Activated B cell treated with CpG ODN at 0.5 μM for 24 hours (primary cell): Measurements from ENCODE around the gene CSNK1E. TPM values are rescaled to one million over a fixed set of nuclear protein-coding genes. Genes with fewer than 3 reads are reported as not detected.

ENCODE experiments used
- ATAC-seq: fragments of 200-7000 bp; cut with Tn5 transposase; one replicate; pipeline ENCODE4 v1.10.0; 2021; ENCODE audit warnings: low read depth, mild to moderate bottlenecking, moderate library complexity
- CTCF ChIA-PET: fragments of 350-600 bp; sonication (Branson Sonifier 250); formaldehyde crosslinking; loops from one replicate; lab custom pipeline; 2021; ENCODE audit warnings: antibody characterized with exemption; lab: Charles Lee
- POLR2A ChIA-PET: fragments of 350-600 bp; sonication (Branson Sonifier 250); formaldehyde crosslinking; loops from one replicate; lab custom pipeline; 2021; ENCODE audit warnings: antibody characterized with exemption; lab: Charles Lee
- DNase-seq: peaks from one replicate; pipeline ENCODE4 v3.0.0; 2022
- H3K27ac Mint-ChIP-seq: one replicate; pipeline ENCODE4 v1.8.0; 2020; ENCODE audit warnings: mixed read lengths
- H3K27me3 Mint-ChIP-seq: one replicate; pipeline ENCODE4 v1.8.0; 2021; ENCODE audit warnings: mixed read lengths
- H3K36me3 Mint-ChIP-seq: one replicate; pipeline ENCODE4 v1.8.0; 2021; ENCODE audit warnings: low read depth, mixed read lengths
- H3K4me1 Mint-ChIP-seq: one replicate; pipeline ENCODE4 v1.8.0; 2021; ENCODE audit warnings: mixed read lengths
- H3K4me3 Mint-ChIP-seq: one replicate; pipeline ENCODE4 v1.8.0; 2020; ENCODE audit warnings: mild to moderate bottlenecking, mixed read lengths
- H3K9me3 Mint-ChIP-seq: one replicate; pipeline ENCODE4 v1.8.0; 2020; ENCODE audit warnings: mixed read lengths
- CTCF ChIP-seq: fragments of 200-600 bp; IDR thresholded peaks from one replicate; pipeline ENCODE4 v1.8.0; 2022; ENCODE audit warnings: antibody characterized with exemption, mild to moderate bottlenecking
- intact Hi-C: fragments of 100-400 bp; cut with micrococcal nuclease; formaldehyde crosslinking; loops from one replicate; pipeline ENCODE4 v1.15.1; 2024
- total RNA-seq: library from RNA; stranded (reverse); gene quantifications from 2 replicates; pipeline ENCODE4 v1.2.3, GENCODE V29; 2022

The CSNK1E gene
- total RNA-seq, 1 donor from 2014 or later, result 85.2 TPM

GRCh38 chr22:38289583-38290082 lies 27.6 kb downstream of the CSNK1E start:
- ATAC-seq (no peak), DNase-seq (no peak)
- POLR2A ChIA-PET, result no interaction called here
- Mint-ChIP-seq H3K4me3 (no peak overlapping the region), H3K27ac (no peak overlapping the region), H3K9me3 (no peaks in the 10 kb centered on the region), H3K27me3 (no peaks in the 10 kb centered on the region), H3K4me1 (no peaks in the 10 kb centered on the region), H3K36me3 (peaks cover 26% of the 10 kb centered on the region)
- TF ChIP-seq CTCF, result no peak
- CTCF ChIA-PET, result no interaction called here
- intact Hi-C loops, result no loop called here

GRCh38 chr22:38286915-38287669 lies 30.1 kb downstream of the CSNK1E start:
- no peak for TF ChIP-seq CTCF
- Mint-ChIP-seq H3K27ac (no peak overlapping the region), H3K27me3 (no peaks in the 10 kb centered on the region), H3K9me3 (no peaks in the 10 kb centered on the region), H3K36me3 (peaks cover 6% of the 10 kb centered on the region), H3K4me3 (no peak overlapping the region), H3K4me1 (no peaks in the 10 kb centered on the region)
- ChIA-PET POLR2A (no interaction called here), CTCF (no interaction called here)
- DNase-seq (no peak), ATAC-seq (no peak)
- intact Hi-C loops, result no loop called here

GRCh38 chr22:38285018-38285417 lies 32.2 kb downstream of the CSNK1E start:
- no peak for DNase-seq
- no peak overlapping the region for H3K27ac Mint-ChIP-seq
- ATAC-seq, result no peak
- CTCF ChIA-PET, result no interaction called here
- peaks cover 2% of the 10 kb centered on the region for H3K36me3 Mint-ChIP-seq
- H3K4me1 Mint-ChIP-seq, result no peaks in the 10 kb centered on the region
- H3K27me3 Mint-ChIP-seq, result no peaks in the 10 kb centered on the region
- H3K4me3 Mint-ChIP-seq, result no peak overlapping the region
- POLR2A ChIA-PET, result interaction anchor here (0.7 kb wide), 1 partner anchor 39 kb away, joined by 3 read pairs; no protein-coding TSS in a partner anchor
- TF ChIP-seq CTCF, result no peak
- intact Hi-C loops, result no loop called here
- H3K9me3 Mint-ChIP-seq, result no peaks in the 10 kb centered on the region

GRCh38 chr22:38284042-38284402 lies 33.2 kb downstream of the CSNK1E start:
- DNase-seq (no peak), ATAC-seq (no peak)
- H3K36me3 Mint-ChIP-seq, result no peaks in the 10 kb centered on the region
- no peak overlapping the region for H3K4me3 Mint-ChIP-seq
- CTCF ChIA-PET, result no interaction called here
- POLR2A ChIA-PET, result interaction anchor here (0.7 kb wide), 1 partner anchor 38 kb away, joined by 3 read pairs; no protein-coding TSS in a partner anchor
- no peaks in the 10 kb centered on the region for H3K4me1 Mint-ChIP-seq
- H3K27ac Mint-ChIP-seq, result no peak overlapping the region
- intact Hi-C loops, result no loop called here
- no peaks in the 10 kb centered on the region for H3K9me3 Mint-ChIP-seq
- H3K27me3 Mint-ChIP-seq, result no peaks in the 10 kb centered on the region
- no peak for TF ChIP-seq CTCF

GRCh38 chr22:38282397-38282796 lies 34.8 kb downstream of the CSNK1E start:
- ATAC-seq (no peak), DNase-seq (no peak)
- Mint-ChIP-seq H3K27me3 (no peaks in the 10 kb centered on the region), H3K27ac (no peak overlapping the region), H3K9me3 (no peaks in the 10 kb centered on the region), H3K36me3 (no peaks in the 10 kb centered on the region), H3K4me1 (no peaks in the 10 kb centered on the region), H3K4me3 (no peak overlapping the region)
- no peak for TF ChIP-seq CTCF
- ChIA-PET POLR2A (no interaction called here), CTCF (no interaction called here)
- intact Hi-C loops, result no loop called here
